Esophagus muscularis mucosa (tissue), 4 donors: ENCODE data around the gene CPEB3. TPM values are rescaled to one million over a fixed set of nuclear protein-coding genes. Genes with fewer than 3 reads are reported as not detected.

Experiments
- DNase-seq: peaks from one replicate; pipeline ENCODE4 v3.0.0-alpha.2; 2017; ENCODE audit errors: extremely low spot score
- H3K27ac ChIP-seq, 4 donors: fragments of 200-600 bp; sonication (generic); replicated peaks in 1 of 4; 1 replicate in 3 of 4; 2 replicates in 1 of 4; pipeline ENCODE4 v1.5.1; 2016 to 2019; ENCODE audit warnings: mild to moderate bottlenecking in 1 of 4
- H3K27me3 ChIP-seq, 4 donors: fragments of 200-600 bp; sonication (generic); one replicate each; pipeline versions ENCODE4 v1.5.1 to v1.6.0; 2016 to 2019
- H3K36me3 ChIP-seq, 4 donors: fragments of 200-600 bp; sonication (generic); one replicate each; pipeline ENCODE4 v1.5.1; 2016 to 2019
- H3K4me1 ChIP-seq, 4 donors: fragments of 200-600 bp; sonication (generic); one replicate each; pipeline ENCODE4 v1.5.1; 2016 to 2019
- H3K4me3 ChIP-seq, 4 donors: fragments of 200-600 bp; sonication (generic); 1 replicate in 2 of 4; 2 replicates in 2 of 4; pipeline ENCODE4 v1.5.1; 2016 to 2019; ENCODE audit warnings: mild to moderate bottlenecking in 4 of 4, moderate library complexity in 1 of 4
- H3K9me3 ChIP-seq, 4 donors: fragments of 200-600 bp; sonication (generic); 1 replicate in 3 of 4; 2 replicates in 1 of 4; pipeline ENCODE4 v1.5.1; 2016 to 2019
- CTCF ChIP-seq, 3 experiments: fragments of 200-600 bp in 2 of 3; fragments of 450-650 bp in 1 of 3; sonication (generic) in 2 of 3; IDR thresholded peaks; one replicate each; pipeline ENCODE4 v1.5.1; 2017 to 2019; ENCODE audit warnings: antibody characterized with exemption in 3 of 3, mild to moderate bottlenecking in 2 of 3, moderate library complexity in 1 of 3
- EP300 ChIP-seq: sonication (generic); formaldehyde crosslinking; IDR thresholded peaks from one replicate; pipeline ENCODE4 v1.6.1; 2017; ENCODE audit warnings: antibody characterized with exemption
- POLR2A ChIP-seq: fragments of 450-650 bp; IDR thresholded peaks from one replicate; pipeline ENCODE4 v1.6.1; 2017; ENCODE audit warnings: antibody characterized with exemption, moderate library complexity, mild to moderate bottlenecking, low read depth
- POLR2AphosphoS5 ChIP-seq, 2 donors: sonication (generic); formaldehyde crosslinking; IDR thresholded peaks; one replicate each; pipeline ENCODE4 v1.6.1; 2017; ENCODE audit warnings: antibody characterized with exemption in 2 of 2
- WGBS: methylation state at CpG from one replicate; pipeline ENCODE4 v1.1.5; 2018; 5-methylcytosine and 5-hydroxymethylcytosine counted together
- intact Hi-C: fragments of 100-400 bp; cut with DNase I; formaldehyde crosslinking; loops from one replicate; pipeline ENCODE4 v1.15.1; 2023
- total RNA-seq, 4 donors: library from RNA; depleted of rRNA; stranded (reverse); fragments of >200 nt; gene quantifications; one replicate each; pipeline versions ENCODE4 v1.1.0 to v1.2.1, GENCODE V29; 2016

CPEB3 gene
- total RNA-seq, 4 donors from 2014 or later: 6.8 to 11.0 (median 10.4) TPM

- Histone ChIP-seq H3K36me3 (no peaks in the 10 kb centered on the region), H3K4me3 (peak overlapping the region; percentile 31 to 39 (median 32)), H3K27ac (peak overlapping the region; percentile 63 to 75 (median 68)), H3K4me1 (peaks cover 10 to 33% (median 29%) of the 10 kb centered on the region in 4 donors), H3K27me3 (no peaks in the 10 kb centered on the region), H3K9me3 (no peaks in the 10 kb centered on the region)
- WGBS: 14% methylated on average over 4 of the region's 4 CpGs
- TF ChIP-seq EP300: no peak
- no peak for TF ChIP-seq POLR2A
- TF ChIP-seq POLR2AphosphoS5 (IDR thresholded peaks at IDR 0.05): no peak
- TF ChIP-seq CTCF (IDR thresholded peaks at IDR 0.05): no peak
- intact Hi-C loops: no loop called here
- no peak for DNase-seq
Observed at GRCh38 chr10:92278996-92279696, 11.7 kb downstream of the CPEB3 start.

GRCh38 chr10:92274071-92274470 is 16.8 kb downstream of the CPEB3 start:
- H3K36me3 ChIP-seq: no peaks in the 10 kb centered on the region
- 94% methylated on average over 3 of the region's 3 CpGs for WGBS
- no peaks in the 10 kb centered on the region for H3K9me3 ChIP-seq
- peaks cover 3 to 9% (median 7%) of the 10 kb centered on the region in 4 donors for H3K4me1 ChIP-seq
- no peak overlapping the region for H3K4me3 ChIP-seq
- H3K27me3 ChIP-seq: no peaks in the 10 kb centered on the region
- TF ChIP-seq POLR2A: no peak
- no peak for TF ChIP-seq CTCF (IDR thresholded peaks at IDR 0.05)
- TF ChIP-seq POLR2AphosphoS5 (IDR thresholded peaks at IDR 0.05): no peak
- TF ChIP-seq EP300: no peak
- DNase-seq: no peak
- intact Hi-C loops: no loop called here
- no peak overlapping the region for H3K27ac ChIP-seq

- Histone ChIP-seq H3K4me3 (no peak overlapping the region), H3K27me3 (no peaks in the 10 kb centered on the region), H3K27ac (no peak overlapping the region), H3K9me3 (no peaks in the 10 kb centered on the region), H3K4me1 (peaks cover 6 to 24% (median 21%) of the 10 kb centered on the region in 4 donors), H3K36me3 (no peaks in the 10 kb centered on the region)
- intact Hi-C loops: no loop called here
- no peak for DNase-seq
- TF ChIP-seq POLR2A (no peak), CTCF (IDR thresholded peaks at IDR 0.05) (no peak), POLR2AphosphoS5 (IDR thresholded peaks at IDR 0.05) (no peak), EP300 (no peak)
- WGBS: 77% methylated on average over 2 of the region's 2 CpGs
Observed at GRCh38 chr10:92268748-92269147, 22.1 kb downstream of the CPEB3 start.

GRCh38 chr10:92267343-92267742 is 23.5 kb downstream of the CPEB3 start:
- no peaks in the 10 kb centered on the region for H3K27me3 ChIP-seq
- TF ChIP-seq CTCF (IDR thresholded peaks at IDR 0.05) (no peak), EP300 (no peak), POLR2A (no peak), POLR2AphosphoS5 (IDR thresholded peaks at IDR 0.05) (no peak)
- H3K9me3 ChIP-seq: no peaks in the 10 kb centered on the region
- intact Hi-C loops: no loop called here
- peak overlapping the region; percentile 37 to 66 (median 52) for H3K27ac ChIP-seq
- peaks cover 0 to 4% (median 0%) of the 10 kb centered on the region in 4 donors for H3K36me3 ChIP-seq
- no peak for DNase-seq
- H3K4me1 ChIP-seq: peaks cover 6 to 24% (median 21%) of the 10 kb centered on the region in 4 donors
- H3K4me3 ChIP-seq: no peak overlapping the region
